A673 (cell line): ENCODE results near the gene FADD. TPM values are rescaled to one million over a fixed set of nuclear protein-coding genes. Genes with fewer than 3 reads are reported as not detected.
"Not testable (repeated sequence)": the region's sequence is repeated elsewhere in the genome, so short reads cannot be mapped to it uniquely, and the experiment has no call there.

Experiments
- BruUV-seq: library from RNA; stranded (reverse); fragments of 400-500 nt; replicated peaks from 2 replicates; lab custom pipeline; 2021; lab: Mats Ljungman, UMichigan
- CTCF ChIA-PET: fragments of 300-600 bp; sonication (Branson Sonifier 250); formaldehyde crosslinking; loops from one replicate; lab custom pipeline; 2022; ENCODE audit warnings: antibody characterized with exemption; lab: Charles Lee
- POLR2A ChIA-PET: fragments of 300-600 bp; sonication (Branson Sonifier 250); formaldehyde crosslinking; loops from one replicate; lab custom pipeline; 2022; ENCODE audit warnings: antibody characterized with exemption; ENCODE audit not compliant: low non-redundant PET; lab: Charles Lee
- DNase-seq: peaks from one replicate; pipeline ENCODE4 v3.0.0-alpha.2; 2015; ENCODE audit warnings: low spot score
- H3K27ac ChIP-seq: fragments of 200-600 bp; sonication (generic); 2 replicates; pipeline ENCODE4 v1.5.1; 2016; ENCODE audit warnings: mixed run types, low read depth, mild to moderate bottlenecking, mixed read lengths, antibody characterized with exemption, low read length; ENCODE audit not compliant: poor library complexity, severe bottlenecking
- H3K27me3 ChIP-seq: fragments of 200-600 bp; sonication (generic); replicated peaks from 2 replicates; pipeline ENCODE4 v1.6.1; 2017; ENCODE audit warnings: mixed run types, low read depth, mild to moderate bottlenecking, mixed read lengths, antibody characterized with exemption, low read length; ENCODE audit not compliant: insufficient read depth, poor library complexity
- H3K36me3 ChIP-seq: fragments of 200-600 bp; sonication (generic); 2 replicates; pipeline ENCODE4 v1.6.1; 2016; ENCODE audit warnings: mixed run types, mild to moderate bottlenecking, mixed read lengths, antibody characterized with exemption, low read length; ENCODE audit not compliant: insufficient read depth, poor library complexity, severe bottlenecking
- H3K4me1 ChIP-seq: fragments of 200-600 bp; sonication (generic); 2 replicates; pipeline ENCODE4 v1.6.1; 2017; ENCODE audit warnings: mixed run types, mild to moderate bottlenecking, mixed read lengths, antibody characterized with exemption, low read length; ENCODE audit not compliant: insufficient read depth, poor library complexity, severe bottlenecking
- H3K4me3 ChIP-seq: fragments of 200-600 bp; sonication (generic); 2 replicates; pipeline ENCODE4 v1.5.1; 2016; ENCODE audit warnings: low read depth, mixed run types, mild to moderate bottlenecking, mixed read lengths, low read length; ENCODE audit not compliant: poor library complexity, severe bottlenecking
- H3K9me3 ChIP-seq: fragments of 200-600 bp; sonication (generic); 2 replicates; pipeline ENCODE4 v1.6.1; 2016; ENCODE audit warnings: mixed run types, low read depth, mild to moderate bottlenecking, mixed read lengths, antibody characterized with exemption, low read length; ENCODE audit not compliant: poor library complexity, severe bottlenecking
- EZH2 ChIP-seq: fragments of 200-600 bp; sonication (generic); IDR thresholded peaks from 2 replicates; pipeline ENCODE4 v1.6.1; 2017; ENCODE audit warnings: borderline replicate concordance, low read depth, mild to moderate bottlenecking, mixed read lengths, antibody characterized with exemption, low read length; ENCODE audit not compliant: poor library complexity, severe bottlenecking
- intact Hi-C: fragments of 100-400 bp; cut with micrococcal nuclease; formaldehyde crosslinking; loops from one replicate; pipeline ENCODE4 v1.10.0; 2022; ENCODE audit not compliant: unreplicated experiment
- total RNA-seq: library from RNA; stranded (reverse); gene quantifications from 2 replicates; pipeline ENCODE4 v1.2.3, GENCODE V29; 2021
- TF ChIP-seq, protein P1 (sequence below): fragments of 300-800, 200-600 bp; sonication (generic); conservative IDR thresholded peaks from 2 replicates; pipeline ENCODE4 v1.5.1; 2017; ENCODE audit warnings: low read depth, mild to moderate bottlenecking, antibody characterized with exemption, low read length, moderate library complexity, mixed read lengths

FADD gene
- total RNA-seq, 1 experiment from 2014 or later: 62.7 TPM

DNA sequence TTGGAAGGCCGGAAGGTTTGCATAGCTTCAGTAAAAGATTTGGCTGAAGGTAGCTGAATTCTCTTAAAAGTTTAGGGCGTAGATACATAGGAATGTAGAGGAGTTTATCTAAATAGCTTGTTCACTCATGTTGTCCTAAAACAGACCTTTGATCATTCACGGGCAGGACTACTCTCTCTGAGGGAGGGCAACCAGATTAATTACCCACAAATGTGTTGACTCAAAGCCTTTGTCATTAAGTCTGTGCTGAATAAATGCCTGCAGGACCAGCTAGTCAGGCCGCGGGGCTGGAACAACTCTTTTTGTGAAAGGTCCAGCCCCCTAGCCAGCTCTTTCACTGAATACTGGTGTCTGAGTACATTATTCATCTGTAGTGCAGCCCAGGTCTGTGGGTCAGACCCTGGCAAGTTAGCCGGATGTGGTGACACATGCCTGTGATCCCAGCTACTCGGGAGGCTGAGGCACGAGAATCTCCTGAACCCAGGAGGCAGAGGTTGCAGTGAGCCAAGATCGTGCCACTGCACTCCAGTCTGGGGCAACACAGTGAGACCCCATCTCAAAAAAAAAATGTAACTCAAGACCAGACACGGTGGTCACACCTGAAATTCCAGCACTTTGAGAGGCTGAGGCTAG lies 2.8 kb upstream of the FADD start:
- intact Hi-C loops: loop anchor here (5.0 kb wide), 1 partner anchor 67 kb away; no protein-coding TSS in a partner anchor

DNA sequence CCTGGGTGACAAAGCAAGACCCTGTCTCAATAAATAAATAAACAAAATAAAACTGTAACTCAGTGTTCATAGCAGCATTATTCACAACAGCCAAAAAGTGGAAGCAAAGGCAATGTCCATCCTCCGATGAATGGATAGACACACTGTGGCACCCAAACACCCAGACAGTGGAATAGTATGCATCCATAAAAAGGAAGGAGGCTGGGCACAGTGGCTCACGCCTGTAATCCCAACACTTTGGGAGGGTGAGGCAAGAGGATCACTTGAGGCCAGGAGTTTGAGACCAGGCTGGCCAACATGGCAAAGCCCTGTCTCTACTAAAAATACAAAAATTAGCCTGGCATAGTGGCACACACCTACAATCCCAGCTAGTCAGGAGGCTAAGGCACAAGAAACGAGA lies 2.0 kb upstream of the FADD start:
- H3K4me1 ChIP-seq, H3K4me3 ChIP-seq, POLR2A ChIA-PET, DNase-seq, H3K27me3 ChIP-seq, H3K27ac ChIP-seq, CTCF ChIA-PET, H3K9me3 ChIP-seq, BruUV-seq: not testable (repeated sequence)
- intact Hi-C loops: loop anchor here (5.0 kb wide), 1 partner anchor 66 kb away; no protein-coding TSS in a partner anchor
- peaks cover 16% of the 10 kb centered on the region for H3K36me3 ChIP-seq

More for the DNA sequence above, 2.8 kb upstream of the FADD start:
- no peaks in the 10 kb centered on the region for H3K9me3 ChIP-seq
- TF ChIP-seq, protein P1, sequence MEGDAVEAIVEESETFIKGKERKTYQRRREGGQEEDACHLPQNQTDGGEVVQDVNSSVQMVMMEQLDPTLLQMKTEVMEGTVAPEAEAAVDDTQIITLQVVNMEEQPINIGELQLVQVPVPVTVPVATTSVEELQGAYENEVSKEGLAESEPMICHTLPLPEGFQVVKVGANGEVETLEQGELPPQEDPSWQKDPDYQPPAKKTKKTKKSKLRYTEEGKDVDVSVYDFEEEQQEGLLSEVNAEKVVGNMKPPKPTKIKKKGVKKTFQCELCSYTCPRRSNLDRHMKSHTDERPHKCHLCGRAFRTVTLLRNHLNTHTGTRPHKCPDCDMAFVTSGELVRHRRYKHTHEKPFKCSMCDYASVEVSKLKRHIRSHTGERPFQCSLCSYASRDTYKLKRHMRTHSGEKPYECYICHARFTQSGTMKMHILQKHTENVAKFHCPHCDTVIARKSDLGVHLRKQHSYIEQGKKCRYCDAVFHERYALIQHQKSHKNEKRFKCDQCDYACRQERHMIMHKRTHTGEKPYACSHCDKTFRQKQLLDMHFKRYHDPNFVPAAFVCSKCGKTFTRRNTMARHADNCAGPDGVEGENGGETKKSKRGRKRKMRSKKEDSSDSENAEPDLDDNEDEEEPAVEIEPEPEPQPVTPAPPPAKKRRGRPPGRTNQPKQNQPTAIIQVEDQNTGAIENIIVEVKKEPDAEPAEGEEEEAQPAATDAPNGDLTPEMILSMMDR: no peak
- no peak for TF ChIP-seq EZH2
- H3K27me3 ChIP-seq: no peaks in the 10 kb centered on the region
- H3K4me1 ChIP-seq: peaks cover 10% of the 10 kb centered on the region
- no TSS peak for BruUV-seq
- ChIA-PET CTCF (interaction anchor here (0.6 kb wide), 1 partner anchor 285 kb away, joined by 4 read pairs; no protein-coding TSS in a partner anchor), POLR2A (no interaction called here)
- H3K4me3 ChIP-seq: no peak overlapping the region
- peaks cover 9% of the 10 kb centered on the region for H3K36me3 ChIP-seq
- no peak for DNase-seq
- H3K27ac ChIP-seq: no peak overlapping the region

DNA sequence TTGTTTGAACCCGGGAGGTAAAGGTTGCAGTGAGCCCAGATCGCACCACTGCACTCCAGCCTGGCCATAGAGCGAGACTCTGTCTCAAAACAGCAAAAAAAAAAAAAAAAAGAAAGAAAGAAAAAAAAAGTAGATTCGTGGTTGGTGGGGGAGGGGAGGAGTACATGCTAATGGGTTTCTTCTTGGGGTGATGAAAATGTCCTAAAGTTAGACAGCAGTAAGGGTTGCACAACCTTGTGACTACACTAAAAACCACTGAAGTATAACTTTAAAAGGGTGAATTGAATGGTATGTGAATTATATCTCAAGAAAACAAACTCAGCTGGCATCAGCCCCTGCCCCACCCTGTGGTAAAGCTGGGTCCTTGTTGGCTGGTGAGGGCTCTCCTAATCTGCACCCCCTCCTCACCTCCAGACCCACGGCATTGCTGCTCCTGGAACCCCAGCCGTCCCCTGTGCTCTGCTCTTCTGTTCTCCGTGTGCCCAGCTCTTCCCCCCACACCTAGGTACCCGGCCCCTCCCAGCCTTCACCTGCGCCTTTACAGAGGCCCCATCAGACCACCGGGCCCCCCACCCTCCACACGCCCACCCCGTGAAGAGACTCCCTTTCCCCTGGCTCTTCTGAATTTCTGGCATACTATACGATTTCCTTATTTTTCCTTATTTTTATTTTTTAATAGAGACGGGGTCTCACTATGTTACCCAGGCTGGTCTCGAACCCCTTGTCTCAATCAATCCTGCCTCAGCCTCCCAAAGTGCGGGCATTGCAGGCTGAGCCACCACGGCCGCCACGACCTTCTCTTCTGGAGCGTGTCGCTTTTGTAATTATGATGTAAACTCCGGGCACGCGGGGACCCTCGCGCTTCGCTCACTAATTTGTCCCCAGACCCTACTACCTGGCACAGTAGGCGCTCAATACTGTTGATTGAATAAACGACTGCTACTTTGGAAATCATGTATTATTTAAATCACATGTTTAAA lies 924 bp upstream of the FADD start:
- BruUV-seq: no TSS peak
- Histone ChIP-seq H3K27ac (peak overlapping the region; percentile 93), H3K9me3 (no peaks in the 10 kb centered on the region), H3K4me3 (peak overlapping the region; percentile 83), H3K27me3 (no peaks in the 10 kb centered on the region), H3K36me3 (peaks cover 27% of the 10 kb centered on the region), H3K4me1 (peaks cover 10% of the 10 kb centered on the region)
- TF ChIP-seq EZH2: no peak
- TF ChIP-seq, protein P1: no peak
- POLR2A ChIA-PET: no interaction called here
- no peak for DNase-seq
- intact Hi-C loops: loop anchor here (5.0 kb wide), 1 partner anchor 65 kb away; no protein-coding TSS in a partner anchor
- CTCF ChIA-PET: interaction anchor here (1.0 kb wide), 1 partner anchor 246 kb away, joined by 3 read pairs; no protein-coding TSS in a partner anchor
